ENCODE measurements around the gene TAC3.
"Not testable (repeated sequence)": the region's sequence is repeated elsewhere in the genome, so short reads cannot be mapped to it uniquely, and the experiment has no call there.

The TAC3 gene

DNA sequence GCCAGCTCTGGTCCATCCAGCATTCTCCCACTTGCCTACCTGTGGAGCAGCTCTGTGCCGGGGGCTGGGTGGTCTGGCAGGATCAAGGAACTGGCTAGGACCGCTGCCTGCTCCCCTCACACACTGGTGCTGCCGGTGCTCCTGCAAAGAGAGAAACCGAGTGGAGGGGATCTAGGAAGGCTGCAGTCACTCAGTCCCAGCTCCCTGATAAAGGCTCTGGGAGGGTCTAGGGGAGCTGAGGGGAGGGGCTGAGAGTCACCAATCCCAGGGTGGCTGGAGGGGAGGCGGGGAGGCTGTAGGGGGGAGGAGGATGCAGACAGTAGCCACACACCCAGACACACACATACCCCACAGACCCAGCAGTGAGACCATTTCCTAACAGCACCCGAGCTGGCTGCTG is at the start of gene TAC3:
Gene TAC3, minus strand, starts transcription at position 182 of the 400 bp plus-strand sequence. CDS start 732 bp downstream, outside the sequence.
- no peak for DNase-seq

- no peak for DNase-seq
Measured at GRCh38 chr12:57063991-57064685, 47.8 kb upstream of the TAC3 start.

DNA sequence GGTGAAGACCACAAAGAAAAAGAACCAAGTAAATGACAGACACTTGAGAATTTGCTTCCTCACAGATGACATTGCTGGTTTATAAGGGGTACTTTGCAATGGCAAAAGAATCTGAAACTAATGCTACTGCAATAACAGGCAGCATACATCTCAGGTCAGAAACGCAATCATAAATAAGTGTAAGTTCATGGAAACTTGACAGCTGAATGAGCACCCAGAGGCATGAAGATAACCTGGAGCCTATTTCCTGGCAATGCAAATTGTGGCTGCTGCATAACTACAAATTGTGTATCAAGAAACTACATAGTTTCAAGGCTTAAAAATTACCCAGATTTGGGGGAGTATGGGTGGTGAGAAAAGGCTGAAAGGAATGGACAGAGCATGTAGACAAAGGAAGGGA is 42.1 kb upstream of the TAC3 start:
- DNase-seq: no peak

DNA sequence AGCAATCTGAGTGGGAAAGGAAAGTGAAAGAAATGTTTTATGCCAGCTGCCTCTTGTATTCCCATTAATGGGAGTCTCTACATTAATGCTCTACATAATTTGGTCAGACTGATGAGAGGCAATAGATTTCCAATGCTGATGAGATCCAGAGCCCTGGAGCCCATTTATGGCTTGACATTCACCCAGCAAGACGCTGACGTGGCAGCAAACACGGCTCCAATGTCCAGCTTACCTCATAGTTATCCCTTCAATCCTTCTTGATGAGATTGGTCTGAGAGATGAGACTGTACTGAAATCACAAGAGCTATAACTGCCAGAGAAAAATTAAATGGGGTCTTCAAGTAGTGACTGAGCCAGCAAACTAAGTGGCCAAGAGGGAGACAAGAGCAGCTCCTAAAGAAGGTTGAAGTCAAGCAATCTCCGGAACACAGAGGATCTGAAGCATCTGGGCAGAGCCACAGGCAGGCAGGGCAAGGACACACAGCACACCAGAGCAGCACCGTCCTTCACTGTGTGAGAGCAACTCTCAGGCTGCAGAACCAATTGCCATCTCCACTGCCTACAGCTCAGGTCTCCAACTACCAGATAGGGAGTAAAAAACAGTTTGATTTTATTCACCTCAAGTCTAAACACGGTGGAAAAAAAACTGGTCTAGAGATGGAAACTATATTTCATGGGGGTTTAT is 40.9 kb upstream of the TAC3 start:
- no peak for DNase-seq

GRCh38 chr12:57055824-57056223 is 39.5 kb upstream of the TAC3 start:
- DNase-seq: no peak

DNA sequence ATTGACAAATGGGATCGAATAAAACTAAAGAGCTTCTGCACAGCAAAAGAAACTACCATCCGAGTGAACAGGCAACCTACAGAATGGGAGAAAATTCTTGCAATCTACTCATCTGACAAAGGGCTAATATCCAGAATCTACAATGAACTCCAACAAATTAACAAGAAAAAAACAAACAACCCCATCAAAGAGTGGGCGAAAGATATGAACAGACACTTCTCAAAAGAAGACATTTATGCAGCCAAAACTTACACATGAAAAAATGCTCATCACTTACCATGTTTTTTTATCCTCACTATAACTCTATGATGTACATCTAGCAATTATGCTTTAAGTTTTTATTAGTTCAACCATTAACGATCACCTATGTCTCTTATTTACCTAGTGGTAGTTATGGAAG is 37.6 kb upstream of the TAC3 start:
- DNase-seq: not testable (repeated sequence)

GRCh38 chr12:57053146-57053545 is 36.8 kb upstream of the TAC3 start:
- DNase-seq: not testable (repeated sequence)

DNA sequence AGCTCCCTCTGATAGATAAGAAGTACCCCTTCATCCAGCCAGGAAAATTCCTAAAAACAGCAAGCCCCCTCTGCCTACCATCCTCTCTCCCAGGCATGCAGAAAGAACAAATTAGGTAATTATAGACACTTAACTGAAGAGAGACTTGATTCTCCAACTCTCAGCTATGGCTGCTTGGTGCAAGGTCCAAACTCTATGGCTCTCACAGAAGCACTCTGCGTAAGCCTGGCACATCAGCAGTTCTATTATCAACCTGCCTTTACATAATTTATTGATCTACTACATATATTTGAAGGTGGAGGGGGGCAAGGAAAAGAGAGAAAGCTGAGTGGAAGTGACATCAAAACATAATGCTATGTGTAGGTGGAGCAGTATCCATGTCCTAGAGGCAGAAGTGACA is 34.7 kb upstream of the TAC3 start:
- DNase-seq: no peak

GRCh38 chr12:57049890-57050289 is 33.6 kb upstream of the TAC3 start, which contains the start of gene MYO1A:
Gene MYO1A (minus strand): TSS chr12:57050129. CDS start chr12:57048323, 1,806 bp downstream.
- no peak for DNase-seq

DNA sequence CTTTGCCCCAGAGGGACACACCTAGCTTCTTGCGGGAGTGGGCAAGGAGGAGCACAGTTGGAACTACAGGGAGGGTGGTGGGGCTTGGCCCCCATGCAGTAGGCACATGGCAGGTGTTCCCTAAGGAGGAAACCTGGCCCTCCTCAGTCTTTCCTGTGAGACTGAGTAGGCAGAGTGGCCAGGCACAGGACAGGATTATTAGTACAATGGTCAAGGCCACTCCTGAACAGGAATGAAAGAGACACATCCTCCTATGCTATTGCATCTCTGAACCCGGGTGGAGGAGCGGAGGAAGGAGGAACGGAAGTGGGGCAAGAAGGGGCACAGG is 32.8 kb upstream of the TAC3 start:
- no peak for DNase-seq

DNA sequence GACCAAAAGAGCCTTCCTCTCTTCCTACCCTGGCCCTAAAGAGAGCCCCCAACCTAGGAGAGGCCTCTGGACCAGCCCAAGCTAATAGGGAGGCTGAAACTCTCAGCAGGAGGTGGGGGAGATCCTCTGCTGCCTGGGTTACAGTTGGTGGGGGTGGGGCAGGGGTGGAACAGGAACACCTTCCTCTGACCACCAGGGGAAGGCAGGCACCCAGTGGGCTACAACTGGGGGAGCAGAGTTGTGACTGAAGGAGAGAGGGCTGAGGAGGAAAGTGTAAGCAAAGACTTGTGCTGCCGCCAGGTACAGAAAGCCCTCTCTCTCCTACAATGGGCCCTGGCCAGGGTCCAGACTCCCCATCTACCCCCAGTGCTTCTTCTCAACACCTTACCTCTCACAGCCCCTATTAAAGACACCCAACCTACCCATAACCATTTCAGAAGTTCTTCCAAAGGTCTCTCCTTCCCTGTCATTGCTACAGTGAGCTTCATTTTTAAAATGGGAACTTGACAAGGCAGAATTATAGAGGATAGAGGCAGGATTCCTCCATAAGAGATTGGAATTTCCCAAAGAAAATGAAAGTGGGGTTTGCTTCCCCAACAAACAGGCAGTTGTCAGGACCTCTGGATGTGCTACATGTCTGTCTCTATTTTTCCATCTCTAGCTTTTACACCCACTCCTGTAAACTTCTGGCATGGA is 32.2 kb upstream of the TAC3 start:
- no peak for DNase-seq

DNA sequence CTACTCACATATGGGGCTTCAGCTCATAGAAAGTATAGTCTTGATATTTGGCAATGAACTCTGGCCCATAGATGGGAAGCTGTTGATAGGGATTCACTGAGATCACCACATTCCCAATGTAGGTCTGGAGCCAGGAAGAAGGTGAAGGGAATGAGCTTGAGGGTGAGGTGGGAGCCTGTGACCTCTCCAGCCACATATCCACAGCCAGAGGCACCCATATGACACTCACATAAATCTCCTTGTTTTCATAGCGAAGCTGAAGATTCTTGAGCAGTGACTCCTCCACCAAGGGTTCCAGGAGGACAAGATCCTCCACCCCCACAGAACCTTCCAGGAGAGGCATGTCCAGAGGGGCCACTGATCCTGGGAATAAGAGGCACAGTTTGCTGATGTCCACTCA is 31.7 kb upstream of the TAC3 start:
- DNase-seq: no peak

GRCh38 chr12:57046947-57047890 is 30.9 kb upstream of the TAC3 start:
- DNase-seq: no peak

DNA sequence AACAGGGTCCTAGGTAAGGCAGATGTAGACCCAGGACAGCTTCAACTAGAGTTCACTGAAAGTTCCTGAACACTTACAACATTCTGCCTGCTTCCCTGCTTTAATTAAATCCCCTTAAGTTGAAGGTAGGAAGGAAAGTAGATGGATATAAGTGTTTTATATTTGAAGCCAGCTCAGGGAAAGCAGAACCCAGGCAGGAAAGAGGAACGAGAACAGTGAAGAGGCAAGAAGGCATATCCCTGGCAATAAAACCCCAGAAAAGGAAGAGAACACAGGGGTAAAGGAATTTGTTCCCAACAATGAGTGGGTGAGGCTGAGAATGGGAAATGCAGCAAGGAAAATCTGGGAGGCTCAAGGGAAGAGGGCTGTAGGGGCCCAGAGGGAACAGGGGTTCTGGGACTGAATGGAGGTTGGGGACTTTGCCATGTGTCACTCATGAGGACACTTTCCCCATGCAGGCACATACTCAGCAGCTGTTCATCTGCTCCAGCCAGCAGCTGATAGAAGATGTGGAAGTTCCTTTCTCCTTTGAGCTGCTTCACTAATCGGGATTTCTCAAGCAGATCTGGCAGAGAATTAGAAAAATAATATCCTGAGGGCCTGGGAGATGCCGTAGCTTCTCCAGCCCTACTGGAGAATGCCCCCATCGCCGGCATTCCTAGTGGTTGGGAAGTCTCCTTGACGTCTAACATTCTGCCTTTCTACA is 29.9 kb upstream of the TAC3 start:
- DNase-seq: no peak

DNA sequence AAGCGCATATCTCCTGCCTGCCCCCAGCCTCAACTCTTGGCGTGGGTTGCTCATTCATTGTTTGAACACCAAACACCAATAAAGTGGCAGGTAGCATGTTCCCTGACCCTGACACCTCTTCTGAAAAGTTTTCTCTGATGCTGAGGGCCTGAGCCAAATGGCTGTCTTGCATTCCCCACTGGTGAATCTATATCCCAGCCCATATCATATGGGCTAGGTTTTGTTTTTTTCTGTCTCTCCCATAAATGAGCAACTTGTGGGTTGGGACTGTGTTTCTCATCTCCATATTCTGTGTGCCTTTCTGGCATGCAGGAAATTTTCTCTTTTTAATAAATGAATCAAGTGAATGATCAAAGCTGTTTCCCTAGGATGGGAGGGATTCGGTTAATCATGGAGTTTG is 28.6 kb upstream of the TAC3 start:
- no peak for DNase-seq

GRCh38 chr12:57044468-57044867 is 28.1 kb upstream of the TAC3 start:
- DNase-seq: no peak

DNA sequence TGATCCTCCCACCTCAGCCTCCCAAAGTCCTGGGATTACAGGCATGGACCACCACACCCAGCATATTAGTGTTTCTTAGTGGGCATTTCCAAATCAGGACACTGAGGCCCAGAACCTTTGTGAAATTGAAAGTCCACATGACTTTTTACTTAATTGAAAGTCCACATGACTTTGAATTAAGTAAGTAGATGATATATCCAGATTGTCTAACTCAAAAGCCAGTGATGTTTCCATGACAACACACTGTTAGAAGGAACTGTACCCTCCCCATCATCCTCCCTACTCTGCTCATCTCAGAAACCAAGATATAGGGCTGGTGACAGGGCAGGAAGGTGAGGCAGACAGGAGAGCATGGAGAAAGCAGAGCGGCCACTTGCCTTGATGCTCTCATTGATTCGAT is 26.4 kb upstream of the TAC3 start:
- no peak for DNase-seq

DNA sequence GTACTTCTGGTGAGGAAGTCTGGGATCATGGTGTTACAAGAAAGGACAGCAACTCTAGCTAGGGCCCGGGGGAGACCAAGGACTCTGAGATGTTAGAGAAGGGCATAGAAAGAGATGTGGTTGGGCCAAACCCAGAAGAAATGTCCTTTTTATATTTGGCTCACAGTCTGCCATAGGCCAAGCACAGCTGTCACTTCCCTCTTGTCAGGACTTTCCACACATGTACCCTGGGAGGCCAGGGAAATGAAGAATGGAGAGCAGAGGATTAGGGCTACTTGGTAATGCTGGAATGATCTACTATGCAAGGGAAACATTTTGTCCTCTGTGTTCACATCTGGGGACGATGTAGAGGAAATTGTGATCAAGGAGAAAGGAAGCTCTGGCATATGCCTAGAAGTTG is 24.4 kb upstream of the TAC3 start:
- DNase-seq: no peak

GRCh38 chr12:57040211-57040610 is 23.9 kb upstream of the TAC3 start:
- DNase-seq: no peak

DNA sequence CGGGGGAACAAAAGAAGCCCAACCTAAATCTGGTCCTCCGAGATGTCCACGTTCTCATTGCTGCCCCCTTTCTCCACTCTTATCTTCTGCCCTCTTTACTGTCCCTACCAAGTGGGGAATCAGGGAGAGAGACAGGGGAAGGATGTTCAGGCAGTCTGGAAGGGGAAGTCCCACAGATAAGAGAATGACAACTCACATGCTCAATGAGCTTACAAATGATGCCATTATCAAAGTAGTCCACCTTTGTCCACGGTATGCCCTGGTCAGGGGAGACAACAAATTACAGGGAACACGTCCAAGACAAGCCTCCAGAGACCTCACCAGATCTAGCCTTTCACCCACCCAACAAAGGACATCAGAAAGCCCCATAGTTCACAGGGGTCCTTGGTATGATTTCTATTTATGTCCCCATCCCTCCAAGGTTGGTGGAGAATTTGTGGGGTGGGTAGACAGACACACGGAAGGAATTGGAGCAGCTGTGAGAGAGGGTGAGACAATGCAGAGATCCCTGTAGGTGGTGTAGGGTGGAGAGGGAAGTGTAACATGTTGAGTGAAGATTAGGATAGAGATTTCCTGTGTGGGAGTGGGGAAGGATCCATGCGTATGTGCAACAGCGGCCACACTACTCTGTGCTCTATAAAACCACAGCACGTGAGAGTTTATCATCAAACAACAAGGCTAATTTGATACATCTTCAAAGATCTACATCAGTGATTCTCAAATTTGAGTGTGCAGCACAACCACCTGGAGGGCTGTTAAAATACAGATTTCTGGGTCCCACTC is 22.9 kb upstream of the TAC3 start:
- no peak for DNase-seq
